Myometrial cell (primary cell): ENCODE data around the gene ZFP36L2. TPM values are rescaled to one million over a fixed set of nuclear protein-coding genes. Genes with fewer than 3 reads are reported as not detected.

ENCODE experiments used
- total RNA-seq: library from RNA; depleted of rRNA; stranded (reverse); fragments of >200 nt; gene quantifications from 2 replicates; pipeline ENCODE4 v1.2.3, GENCODE V29; 2015

Gene ZFP36L2
- total RNA-seq: 14.1 and 17.5 TPM in 2 replicates

GRCh38 chr2:43226558-43226954 lies at the start of gene ZFP36L2:
ZFP36L2 (minus strand) TSS chr2:43226606; CDS start chr2:43226315, 291 bp downstream.

